ENCODE data around the gene BSG. TPM values are rescaled to one million over a fixed set of nuclear protein-coding genes. Genes with fewer than 3 reads are reported as not detected.
"Not testable (repeated sequence)": the region's sequence is repeated elsewhere in the genome, so short reads cannot be mapped to it uniquely, and the experiment has no call there.

BSG gene
- total RNA-seq, 2 donors from 2014 or later, result 557 to 1,261 TPM

DNA sequence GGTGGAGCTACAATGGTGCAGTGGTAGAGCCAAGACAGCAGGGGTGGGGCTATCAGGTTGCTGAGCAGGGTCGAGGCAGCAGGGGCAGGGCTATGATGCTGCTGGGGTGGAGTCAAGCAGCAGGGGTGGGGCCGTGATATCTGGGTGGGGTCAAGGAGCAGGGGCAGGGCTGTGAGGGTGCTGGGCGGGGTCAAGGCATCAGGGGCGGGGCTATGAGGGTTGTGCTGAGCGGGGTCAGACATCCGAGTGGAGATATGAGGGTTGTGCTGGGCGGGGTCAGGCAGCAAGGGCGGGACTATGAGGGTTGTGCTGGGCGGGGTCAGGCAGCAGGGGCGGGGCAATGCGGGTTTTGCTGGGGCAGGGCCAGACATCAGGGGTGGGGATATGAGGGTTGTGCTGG is 32.0 kb downstream of the BSG start:
- H3K4me3 ChIP-seq, result no peak overlapping the region
- no peak for DNase-seq (ENCODE audit: low spot score)
- no peaks in the 10 kb centered on the region for H3K27me3 ChIP-seq (replicated peaks; ENCODE audit: insufficient read depth)
- no peaks in the 10 kb centered on the region for H3K4me1 ChIP-seq (replicated peaks)
- no peaks in the 10 kb centered on the region for H3K36me3 ChIP-seq
- H3K27ac ChIP-seq, result no peak overlapping the region
- intact Hi-C loops (cut with DNase I), result no loop called here
- WGBS, result 88% methylated on average over 11 of the region's 11 CpGs
- H3K9me3 ChIP-seq, result no peaks in the 10 kb centered on the region
- TF ChIP-seq POLR2A (IDR thresholded peaks at IDR 0.05) (no peak), CTCF (IDR thresholded peaks at IDR 0.05) (no peak), POLR2AphosphoS5 (IDR thresholded peaks at IDR 0.05) (no peak)

- 81% methylated on average over 27 of the region's 34 CpGs for WGBS
- H3K9me3 ChIP-seq; H3K4me1 ChIP-seq (replicated peaks); intact Hi-C loops (cut with DNase I); DNase-seq (ENCODE audit: low spot score); H3K27ac ChIP-seq; H3K36me3 ChIP-seq; H3K27me3 ChIP-seq (replicated peaks; ENCODE audit: insufficient read depth); H3K4me3 ChIP-seq: not testable (repeated sequence)
Observed at GRCh38 chr19:605061-605971, 32.9 kb downstream of the BSG start.

GRCh38 chr19:607301-608154 is 35.1 kb downstream of the BSG start:
- WGBS, result 87% methylated on average over 27 of the region's 30 CpGs

DNA sequence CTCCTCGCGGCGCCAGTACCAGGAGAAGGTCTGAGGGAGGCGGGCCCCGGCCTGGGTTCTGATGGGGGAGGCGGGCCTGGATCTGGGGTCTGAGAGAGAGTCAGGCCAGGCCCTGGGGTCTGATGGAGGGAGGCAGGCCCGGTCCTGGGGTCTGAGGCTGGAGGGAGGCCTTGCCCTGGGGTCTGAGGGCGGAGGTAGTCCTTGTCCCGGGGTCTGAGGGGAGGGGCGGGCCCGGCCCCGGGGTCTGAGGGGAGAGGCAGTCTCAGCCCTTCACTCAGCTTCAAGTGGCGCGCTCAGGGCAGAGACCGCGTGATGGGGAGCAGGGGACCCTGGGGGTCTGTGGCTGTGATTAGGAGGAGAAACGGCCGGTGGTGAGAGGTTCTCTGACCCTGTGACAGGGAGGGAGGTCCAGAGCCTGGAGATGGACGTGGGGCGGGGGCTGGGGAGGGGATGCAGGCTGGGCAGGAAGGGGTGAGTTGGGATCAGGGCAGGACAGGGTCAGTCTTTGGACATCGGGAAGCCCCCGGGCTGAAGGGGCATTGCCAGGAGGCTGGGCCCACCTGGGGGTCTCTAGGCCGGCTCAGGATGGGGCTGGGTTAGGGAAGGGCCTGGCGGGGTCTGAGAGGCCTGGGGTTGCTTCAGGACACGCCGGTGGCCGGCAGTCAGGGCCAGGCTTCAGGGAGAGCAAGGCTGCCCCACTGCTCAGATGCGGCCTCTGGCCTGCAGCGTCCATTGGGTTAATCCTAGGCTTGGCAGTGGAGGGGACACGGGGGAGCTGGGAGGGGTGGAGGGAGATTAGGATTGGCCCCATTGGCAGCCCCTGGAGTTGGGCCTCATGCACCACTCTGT is 36.0 kb downstream of the BSG start:
- intact Hi-C loops (cut with DNase I), result no loop called here
- TF ChIP-seq CTCF (IDR thresholded peaks at IDR 0.05), result no peak
- no peak for TF ChIP-seq POLR2AphosphoS5 (IDR thresholded peaks at IDR 0.05)

More at GRCh38 chr19:607301-608154, 35.1 kb downstream of the BSG start:
- DNase-seq (ENCODE audit: low spot score), result no peak
- Histone ChIP-seq H3K36me3 (no peaks in the 10 kb centered on the region), H3K4me3 (no peak overlapping the region), H3K4me1 (replicated peaks) (no peaks in the 10 kb centered on the region), H3K9me3 (no peaks in the 10 kb centered on the region), H3K27me3 (replicated peaks; ENCODE audit: insufficient read depth) (no peaks in the 10 kb centered on the region), H3K27ac (no peak overlapping the region)
- intact Hi-C loops (cut with DNase I), result no loop called here
- TF ChIP-seq CTCF (IDR thresholded peaks at IDR 0.05) (no peak), POLR2AphosphoS5 (IDR thresholded peaks at IDR 0.05) (no peak), POLR2A (IDR thresholded peaks at IDR 0.05) (no peak)

DNA sequence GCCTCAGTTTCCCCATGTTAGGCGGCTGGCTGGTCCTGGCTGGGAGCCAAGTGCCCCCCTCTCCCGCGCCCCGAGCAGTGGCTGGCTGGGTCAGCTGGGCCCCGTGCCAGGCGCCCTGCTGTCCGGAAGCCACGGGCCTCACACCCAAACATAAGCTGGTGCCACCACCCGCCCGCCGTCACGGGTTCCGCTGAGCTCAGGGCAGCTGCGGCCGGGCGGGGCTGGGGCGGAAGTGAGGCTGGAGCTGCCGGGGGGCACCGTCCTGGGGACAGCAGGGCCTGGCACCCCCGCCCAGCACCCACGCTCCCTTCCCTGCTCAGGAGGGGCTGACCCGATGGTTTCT is 36.6 kb downstream of the BSG start:
- DNase-seq (ENCODE audit: low spot score), result no peak
- Histone ChIP-seq H3K9me3 (no peaks in the 10 kb centered on the region), H3K4me1 (replicated peaks) (no peaks in the 10 kb centered on the region), H3K36me3 (no peaks in the 10 kb centered on the region), H3K27ac (no peak overlapping the region), H3K4me3 (no peak overlapping the region), H3K27me3 (replicated peaks; ENCODE audit: insufficient read depth) (no peaks in the 10 kb centered on the region)
- 64% methylated on average over 22 of the region's 22 CpGs for WGBS
- no peak for TF ChIP-seq CTCF (IDR thresholded peaks at IDR 0.05)
- TF ChIP-seq POLR2AphosphoS5 (IDR thresholded peaks at IDR 0.05), result no peak
- TF ChIP-seq POLR2A (IDR thresholded peaks at IDR 0.05), result no peak
- intact Hi-C loops (cut with DNase I), result no loop called here

More for the DNA sequence above, 36.0 kb downstream of the BSG start:
- no peak for DNase-seq (ENCODE audit: low spot score)
- H3K27ac ChIP-seq, result no peak overlapping the region
- H3K4me3 ChIP-seq, result no peak overlapping the region
- 79% methylated on average over 30 of the region's 30 CpGs for WGBS
- no peaks in the 10 kb centered on the region for H3K27me3 ChIP-seq (replicated peaks; ENCODE audit: insufficient read depth)
- no peaks in the 10 kb centered on the region for H3K4me1 ChIP-seq (replicated peaks)
- H3K9me3 ChIP-seq, result no peaks in the 10 kb centered on the region
- no peaks in the 10 kb centered on the region for H3K36me3 ChIP-seq

All from prostate gland (tissue), 2 donors.